Mucosa of rectum (tissue), 2 donors: ENCODE results near the gene STARD13.
"Not testable (repeated sequence)": the region's sequence is repeated elsewhere in the genome, so short reads cannot be mapped to it uniquely, and the experiment has no call there.

Experiments
- H3K27ac ChIP-seq, 2 donors: one replicate each; pipeline ENCODE4 v1.7.0; 2013; ENCODE audit warnings: inconsistent platforms in 2 of 2, low read depth in 2 of 2, low read length in 2 of 2
- H3K27me3 ChIP-seq, 2 donors: one replicate each; pipeline ENCODE4 v1.7.0; 2013; ENCODE audit warnings: low read length in 2 of 2; ENCODE audit not compliant: control insufficient read depth in 2 of 2, insufficient read depth in 2 of 2
- H3K36me3 ChIP-seq, 2 donors: one replicate each; pipeline ENCODE4 v1.7.0; 2013; ENCODE audit warnings: low read length in 2 of 2; ENCODE audit not compliant: control insufficient read depth in 2 of 2, insufficient read depth in 2 of 2
- H3K4me1 ChIP-seq, 2 donors: one replicate each; pipeline ENCODE4 v1.7.0; 2013; ENCODE audit warnings: low read length in 2 of 2, mild to moderate bottlenecking in 1 of 2; ENCODE audit not compliant: control insufficient read depth in 2 of 2, insufficient read depth in 2 of 2
- H3K4me3 ChIP-seq, 2 donors: one replicate each; pipeline ENCODE4 v1.7.0; 2013; ENCODE audit warnings: low read length in 2 of 2
- H3K9ac ChIP-seq, 2 donors: one replicate each; pipeline ENCODE4 v1.7.0; 2013; ENCODE audit warnings: low read length in 2 of 2, low read depth in 1 of 2, mild to moderate bottlenecking in 1 of 2
- H3K9me3 ChIP-seq, 2 donors: one replicate each; pipeline ENCODE4 v1.7.0; 2013; ENCODE audit warnings: low read length in 2 of 2; ENCODE audit not compliant: control insufficient read depth in 2 of 2
- donor health status: healthy.
- donor health status: Normal muscosa, but diverticular disease.

Gene STARD13

DNA sequence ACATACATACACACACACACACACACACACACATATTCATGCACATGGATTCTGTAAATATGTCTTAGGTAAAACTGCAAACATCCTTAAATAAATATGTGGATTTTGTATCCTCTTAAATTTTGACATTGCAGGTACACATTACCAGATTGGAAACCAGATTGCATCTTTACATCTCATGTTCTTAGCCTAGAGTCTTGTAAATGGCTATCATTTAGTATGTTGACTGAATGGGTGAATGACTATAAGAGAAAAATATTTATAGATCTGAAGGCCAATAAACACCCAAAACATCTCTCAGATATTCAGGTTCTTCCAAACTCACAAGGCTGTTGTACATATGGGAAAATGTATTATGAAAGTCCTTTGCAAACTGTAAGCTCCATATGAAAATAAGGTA is 104.3 kb downstream of the STARD13 start:
- Histone ChIP-seq H3K27ac (no peak overlapping the region), H3K4me3 (no peak overlapping the region), H3K27me3 (no peaks in the 10 kb centered on the region), H3K9me3 (no peaks in the 10 kb centered on the region), H3K4me1 (no peaks in the 10 kb centered on the region), H3K36me3 (no peaks in the 10 kb centered on the region), H3K9ac (no peak overlapping the region)

DNA sequence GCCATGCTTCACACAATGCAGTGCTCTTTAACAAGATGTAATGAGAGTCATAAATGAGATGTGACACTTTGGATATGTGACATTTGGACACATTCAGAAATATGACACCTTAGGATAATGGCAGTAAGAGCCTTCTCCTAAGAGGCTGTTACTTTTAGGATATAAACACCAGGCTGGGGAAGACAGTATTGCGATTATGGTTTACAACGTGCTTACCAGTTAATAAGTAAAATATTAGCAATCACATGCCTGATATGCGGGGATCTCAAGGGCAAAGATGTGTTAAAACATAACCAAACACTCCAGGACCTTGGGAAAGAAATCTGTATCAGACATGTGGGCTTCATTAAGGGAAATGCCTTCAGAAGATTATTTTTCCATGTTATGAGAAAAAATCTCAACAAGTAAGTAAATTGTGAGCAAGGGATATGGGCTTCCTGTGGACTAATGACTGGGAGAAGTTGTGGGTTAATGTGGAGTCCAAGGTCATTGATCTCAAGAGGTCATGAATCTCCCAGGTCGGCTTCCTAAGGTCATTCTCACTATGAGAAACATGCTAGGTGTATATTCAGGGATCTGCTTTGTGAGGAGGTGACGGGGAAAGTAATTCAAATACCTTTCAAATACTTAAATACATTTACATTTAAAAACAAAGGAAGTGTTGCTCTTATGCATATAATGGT is 105.3 kb downstream of the STARD13 start:
- Histone ChIP-seq H3K27me3 (no peaks in the 10 kb centered on the region), H3K27ac (no peak overlapping the region), H3K4me3 (no peak overlapping the region), H3K36me3 (no peaks in the 10 kb centered on the region), H3K9ac (no peak overlapping the region), H3K9me3 (no peaks in the 10 kb centered on the region), H3K4me1 (no peaks in the 10 kb centered on the region)

DNA sequence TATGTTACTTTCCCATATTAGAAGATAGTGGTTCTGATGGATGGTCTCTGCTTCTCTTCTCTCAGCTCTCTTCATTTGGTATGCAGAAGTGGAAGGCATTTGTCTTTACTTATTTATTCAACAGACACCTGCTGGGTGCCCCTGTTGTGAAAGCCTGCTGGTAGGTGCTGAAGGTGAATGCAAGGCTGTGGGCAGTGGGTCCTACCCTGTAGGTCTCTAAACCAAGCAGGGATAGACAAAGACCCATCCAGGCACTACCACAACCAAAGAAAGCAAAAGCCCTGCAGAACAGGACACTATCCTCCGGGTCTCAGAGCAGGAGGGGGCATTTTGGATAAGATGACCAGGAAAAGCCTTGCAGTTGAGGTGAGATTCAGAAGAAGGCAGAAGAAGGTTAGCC is 106.1 kb downstream of the STARD13 start:
- Histone ChIP-seq H3K4me1 (no peaks in the 10 kb centered on the region), H3K4me3 (no peak overlapping the region), H3K9me3 (no peaks in the 10 kb centered on the region), H3K27me3 (no peaks in the 10 kb centered on the region), H3K27ac (no peak overlapping the region), H3K9ac (no peak overlapping the region), H3K36me3 (no peaks in the 10 kb centered on the region)

DNA sequence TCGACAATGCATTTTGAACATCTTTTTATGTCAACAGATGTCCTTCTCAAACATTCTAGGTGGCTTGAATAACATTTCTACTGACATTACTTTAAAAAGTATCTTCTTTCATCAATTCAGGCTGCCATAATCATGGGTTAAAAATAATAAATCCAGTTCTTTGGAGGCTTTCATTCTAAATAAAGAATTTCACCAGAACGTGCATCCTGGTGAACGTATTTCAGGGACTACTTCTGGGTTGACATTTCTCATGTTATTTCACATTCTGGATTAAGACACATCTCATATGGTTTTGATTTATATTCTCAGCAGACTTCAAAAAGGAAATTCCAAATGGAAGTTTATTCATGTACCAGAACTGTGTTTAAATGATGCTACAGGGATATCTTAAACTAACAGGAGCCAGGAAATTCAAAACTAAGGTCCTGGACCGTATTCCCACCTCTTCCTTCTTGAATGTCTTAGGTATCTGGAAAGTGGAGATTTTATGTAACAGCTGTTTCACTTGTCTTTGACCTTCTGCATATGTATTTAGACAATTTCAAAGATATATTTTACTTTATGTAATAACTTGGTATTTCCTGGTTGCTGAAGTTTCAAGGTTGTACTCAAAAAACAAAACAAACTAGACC is 107.2 kb downstream of the STARD13 start:
- Histone ChIP-seq H3K4me3 (no peak overlapping the region), H3K4me1 (no peaks in the 10 kb centered on the region), H3K9me3 (no peaks in the 10 kb centered on the region), H3K36me3 (peaks cover 0 to 2% of the 10 kb centered on the region in 2 donors), H3K27ac (no peak overlapping the region), H3K27me3 (no peaks in the 10 kb centered on the region), H3K9ac (no peak overlapping the region)

DNA sequence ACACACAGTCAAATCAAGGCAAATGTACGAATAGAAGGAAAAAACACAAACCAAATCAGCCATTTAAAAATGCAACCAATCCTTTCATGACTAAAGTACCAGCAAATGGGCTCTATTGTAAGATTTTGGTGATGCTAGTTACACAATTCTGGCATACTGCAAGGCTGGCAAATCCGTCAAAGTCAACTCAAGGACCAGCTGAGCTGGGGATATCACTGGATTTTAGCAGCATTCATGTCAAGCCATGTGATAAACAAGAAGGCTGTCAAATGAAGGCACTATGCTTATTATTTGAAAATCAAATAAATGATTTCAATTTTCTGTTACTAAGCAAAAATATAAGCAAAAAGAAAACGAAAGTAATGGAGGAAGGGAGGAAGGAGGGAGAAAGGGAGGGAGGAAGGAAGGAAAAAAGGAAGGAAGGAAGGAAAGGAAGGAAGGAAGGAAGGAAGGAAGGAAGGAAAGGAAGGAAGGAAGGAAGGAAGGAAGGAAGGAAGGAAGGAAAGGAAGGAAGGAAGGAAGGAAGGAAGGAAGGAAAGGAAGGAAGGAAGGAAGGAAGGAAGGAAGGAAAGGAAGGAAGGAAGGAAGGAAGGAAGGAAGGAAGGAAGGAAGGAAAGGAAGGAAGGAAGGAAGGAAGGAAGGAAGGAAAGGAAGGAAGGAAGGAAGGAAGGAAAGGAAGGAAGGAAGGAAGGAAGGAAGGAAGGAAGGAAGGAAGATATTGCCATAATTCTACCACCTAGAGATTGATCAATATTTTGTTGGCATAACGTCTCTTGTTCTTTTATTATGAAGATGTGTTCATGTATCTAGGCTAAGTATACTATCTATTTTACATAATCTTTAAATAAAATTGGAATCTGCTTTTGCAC is 108.0 kb downstream of the STARD13 start:
- H3K27ac ChIP-seq, H3K9ac ChIP-seq, H3K4me3 ChIP-seq, H3K4me1 ChIP-seq, H3K36me3 ChIP-seq, H3K27me3 ChIP-seq, H3K9me3 ChIP-seq: not testable (repeated sequence)

DNA sequence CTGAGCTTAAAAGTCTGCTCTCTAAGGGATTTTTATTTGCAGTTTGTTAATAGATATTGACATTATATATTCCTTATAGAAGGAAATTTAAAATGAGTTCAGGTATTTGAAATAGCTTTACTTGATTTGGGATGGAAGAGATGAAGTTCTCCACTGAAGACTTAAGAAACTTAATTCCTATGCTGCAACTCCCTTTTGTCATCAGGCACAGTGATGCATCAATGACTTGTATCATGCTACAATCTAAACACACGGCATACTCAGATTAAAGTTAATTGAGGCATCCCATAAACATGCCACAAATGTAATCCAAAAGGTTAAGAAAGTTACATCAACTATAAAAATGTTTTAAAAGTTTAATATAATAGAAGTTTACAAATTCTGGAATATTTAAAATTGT is 109.0 kb downstream of the STARD13 start:
- H3K4me1 ChIP-seq, result no peaks in the 10 kb centered on the region
- H3K9ac ChIP-seq, result no peak overlapping the region
- no peaks in the 10 kb centered on the region for H3K9me3 ChIP-seq
- no peak overlapping the region for H3K27ac ChIP-seq
- peaks cover 0 to 2% of the 10 kb centered on the region in 2 donors for H3K36me3 ChIP-seq
- no peaks in the 10 kb centered on the region for H3K27me3 ChIP-seq
- no peak overlapping the region for H3K4me3 ChIP-seq

DNA sequence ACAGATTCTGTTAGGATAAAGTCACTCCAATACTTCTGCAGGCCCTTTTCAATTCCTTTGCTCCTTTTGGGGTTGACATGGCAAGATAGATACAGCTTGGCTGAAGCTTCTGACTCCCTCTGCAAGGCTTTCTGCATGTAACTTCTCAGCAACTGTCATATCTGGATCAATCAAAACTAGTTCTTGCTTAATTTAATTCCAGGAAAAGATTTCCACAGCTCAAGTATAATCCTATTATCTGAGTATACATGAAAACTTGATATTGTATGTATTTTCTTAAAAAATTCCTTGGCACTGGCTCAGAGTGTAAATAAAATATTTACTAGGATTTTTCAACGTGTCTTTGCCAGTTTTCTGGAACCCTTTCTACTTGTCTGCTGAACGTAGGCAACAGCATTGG is 109.6 kb downstream of the STARD13 start:
- H3K27me3 ChIP-seq, result no peaks in the 10 kb centered on the region
- no peaks in the 10 kb centered on the region for H3K4me1 ChIP-seq
- no peak overlapping the region for H3K4me3 ChIP-seq
- no peaks in the 10 kb centered on the region for H3K9me3 ChIP-seq
- peaks cover 0 to 2% of the 10 kb centered on the region in 2 donors for H3K36me3 ChIP-seq
- H3K9ac ChIP-seq, result no peak overlapping the region
- no peak overlapping the region for H3K27ac ChIP-seq

DNA sequence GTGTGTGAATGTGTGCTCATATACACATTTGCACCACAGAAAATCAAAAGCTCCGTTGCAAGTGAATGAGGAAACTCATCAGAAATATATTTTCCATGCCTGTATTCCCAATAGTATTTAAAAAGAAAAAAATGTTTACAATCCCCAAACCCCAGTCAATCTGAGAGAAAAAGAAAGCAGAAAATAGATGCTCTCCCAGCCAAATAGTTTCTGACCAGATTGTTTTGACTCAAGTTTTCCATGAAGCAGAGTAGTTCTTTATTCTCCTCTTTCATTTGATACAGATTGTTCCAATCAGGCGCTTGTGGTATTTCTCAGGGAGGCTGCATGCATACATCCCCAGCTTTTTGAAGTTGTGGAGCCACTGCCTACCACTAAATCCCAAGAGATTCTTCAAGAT is 110.6 kb downstream of the STARD13 start:
- H3K4me3 ChIP-seq, result no peak overlapping the region
- peaks cover 0 to 2% of the 10 kb centered on the region in 2 donors for H3K36me3 ChIP-seq
- H3K27me3 ChIP-seq, result no peaks in the 10 kb centered on the region
- H3K27ac ChIP-seq, result no peak overlapping the region
- no peak overlapping the region for H3K9ac ChIP-seq
- no peaks in the 10 kb centered on the region for H3K4me1 ChIP-seq
- H3K9me3 ChIP-seq, result no peaks in the 10 kb centered on the region

DNA sequence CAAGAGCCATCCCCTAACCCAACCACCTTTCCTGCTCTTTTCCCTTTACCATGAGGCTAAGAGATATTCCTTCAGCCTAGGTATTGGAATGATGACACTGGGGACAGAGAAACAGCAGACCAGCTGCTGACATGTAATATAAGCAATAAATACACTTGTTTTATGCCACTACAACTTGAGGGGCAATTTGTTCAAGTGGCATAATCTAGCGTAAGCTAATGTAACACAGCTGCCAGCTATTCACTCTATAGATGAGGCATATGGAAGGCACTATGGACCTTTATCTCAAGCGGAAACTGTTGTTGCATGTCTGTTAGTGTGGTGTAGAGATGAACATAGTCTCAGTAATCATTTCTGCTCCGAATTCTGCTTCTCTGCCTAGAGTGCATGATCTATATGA is 111.1 kb downstream of the STARD13 start:
- H3K27me3 ChIP-seq, result no peaks in the 10 kb centered on the region
- peaks cover 0 to 2% of the 10 kb centered on the region in 2 donors for H3K36me3 ChIP-seq
- no peaks in the 10 kb centered on the region for H3K9me3 ChIP-seq
- no peak overlapping the region for H3K4me3 ChIP-seq
- H3K27ac ChIP-seq, result no peak overlapping the region
- no peak overlapping the region for H3K9ac ChIP-seq
- H3K4me1 ChIP-seq, result no peaks in the 10 kb centered on the region

DNA sequence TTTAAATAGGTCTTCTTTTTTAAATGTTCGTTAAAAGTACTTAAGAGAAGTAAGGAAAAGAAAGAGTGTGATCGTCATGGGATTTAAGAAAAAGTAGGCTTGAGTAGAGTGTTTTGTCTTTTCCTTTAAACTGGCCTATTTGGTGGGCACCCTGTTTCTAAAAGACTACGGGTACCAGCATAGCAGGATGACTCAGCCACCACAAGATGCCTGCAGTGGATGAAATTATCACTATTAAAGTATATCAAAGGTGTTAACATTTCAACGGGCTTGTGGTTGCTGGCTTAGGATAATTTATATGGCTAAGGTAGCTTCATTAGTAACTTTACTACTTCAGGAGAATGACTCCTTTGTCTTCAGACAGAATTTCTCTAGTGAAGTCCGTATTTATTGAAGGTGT is 112.6 kb downstream of the STARD13 start:
- Histone ChIP-seq H3K27me3 (no peaks in the 10 kb centered on the region), H3K27ac (no peak overlapping the region), H3K9ac (no peak overlapping the region), H3K4me1 (no peaks in the 10 kb centered on the region), H3K4me3 (no peak overlapping the region), H3K9me3 (no peaks in the 10 kb centered on the region), H3K36me3 (peaks cover 0 to 2% of the 10 kb centered on the region in 2 donors)
